ENCODE measurements around the gene LHFPL3. TPM values are rescaled to one million over a fixed set of nuclear protein-coding genes. Genes with fewer than 3 reads are reported as not detected.

Gene LHFPL3
- total RNA-seq, 1 donor from 2014 or later = not detected

DNA sequence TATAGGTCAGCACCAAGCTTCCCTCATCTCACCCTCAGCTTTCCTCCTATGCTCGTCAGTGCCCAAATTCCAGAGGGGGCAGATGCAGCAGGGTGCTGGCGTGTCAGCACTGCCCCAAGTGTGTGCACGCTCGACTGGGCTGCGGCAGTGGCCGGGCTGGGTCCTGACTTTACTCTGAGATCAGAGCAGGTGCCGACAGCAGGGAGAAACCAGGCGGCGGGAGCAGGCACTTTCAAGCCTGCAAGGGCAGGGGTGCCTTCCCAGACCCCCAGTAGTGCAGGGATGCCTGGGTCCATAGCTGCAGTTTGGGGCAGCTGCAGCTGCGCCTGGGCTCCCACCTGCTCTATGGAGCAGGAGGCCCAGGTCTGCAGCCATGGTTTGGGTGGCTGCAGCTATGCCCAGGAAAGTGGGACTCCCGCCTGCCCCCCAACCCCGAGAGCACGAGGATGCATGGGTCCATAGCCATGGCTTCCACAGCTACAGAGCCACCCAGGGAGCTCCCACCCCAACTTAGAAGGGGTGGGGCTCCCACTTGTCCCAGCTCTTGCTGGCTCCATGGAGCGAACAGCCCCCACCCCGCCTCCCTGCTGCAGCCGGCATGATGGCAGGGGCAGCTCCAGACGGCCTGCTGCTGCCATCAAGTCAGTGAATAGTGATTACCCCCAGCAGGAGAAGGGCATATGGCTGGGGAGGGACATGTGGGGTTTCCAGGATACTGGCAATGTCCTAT lies 486.4 kb downstream of the LHFPL3 start:
- Histone ChIP-seq H3K27me3 (ENCODE audit: control insufficient read depth in 3 of 3, insufficient read depth in 3 of 3, low read length in 3 of 3) (peaks cover 0 to 11% (median under 1%) of the 10 kb centered on the region in 3 donors), H3K9me3 (ENCODE audit: control insufficient read depth in 3 of 3, low read length in 3 of 3) (no peaks in the 10 kb centered on the region), H3K36me3 (ENCODE audit: control insufficient read depth in 3 of 3, insufficient read depth in 3 of 3, low read length in 3 of 3) (no peaks in the 10 kb centered on the region), H3K27ac (ENCODE audit: low read depth, low read length) (no peak overlapping the region), H3K4me3 (ENCODE audit: low read length in 3 of 3) (no peak overlapping the region), H3K9ac (ENCODE audit: low read depth in 1 of 3, low read length in 3 of 3) (no peak overlapping the region), H3K4me1 (ENCODE audit: control insufficient read depth in 3 of 3, insufficient read depth in 3 of 3, low read length in 3 of 3) (no peaks in the 10 kb centered on the region)

DNA sequence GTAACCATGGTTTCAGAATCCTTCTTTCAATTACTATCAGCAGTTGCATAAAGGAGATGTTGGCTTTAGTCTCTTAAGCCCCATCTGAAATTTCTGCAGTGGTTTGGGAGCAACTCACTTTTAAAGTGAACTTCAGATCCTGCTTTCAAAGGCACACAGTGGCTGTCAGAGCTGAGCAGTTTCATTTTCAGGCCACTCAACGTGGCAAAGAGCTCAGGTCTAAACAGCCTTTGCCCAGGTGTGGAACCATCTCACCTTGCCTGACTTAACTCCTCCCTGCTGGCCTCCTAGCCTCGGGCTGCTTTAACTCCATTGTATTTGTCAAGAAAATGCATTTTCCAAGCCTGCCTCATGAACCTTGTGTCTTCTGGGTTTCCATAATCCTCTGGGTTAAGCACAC lies 488.1 kb downstream of the LHFPL3 start:
- Histone ChIP-seq H3K27me3 (ENCODE audit: control insufficient read depth in 3 of 3, insufficient read depth in 3 of 3, low read length in 3 of 3) (peaks cover 0 to 7% (median 0%) of the 10 kb centered on the region in 3 donors), H3K9ac (ENCODE audit: low read depth in 1 of 3, low read length in 3 of 3) (no peak overlapping the region), H3K36me3 (ENCODE audit: control insufficient read depth in 3 of 3, insufficient read depth in 3 of 3, low read length in 3 of 3) (no peaks in the 10 kb centered on the region), H3K4me1 (ENCODE audit: control insufficient read depth in 3 of 3, insufficient read depth in 3 of 3, low read length in 3 of 3) (no peaks in the 10 kb centered on the region), H3K27ac (ENCODE audit: low read depth, low read length) (no peak overlapping the region), H3K4me3 (ENCODE audit: low read length in 3 of 3) (no peak overlapping the region), H3K9me3 (ENCODE audit: control insufficient read depth in 3 of 3, low read length in 3 of 3) (no peaks in the 10 kb centered on the region)

DNA sequence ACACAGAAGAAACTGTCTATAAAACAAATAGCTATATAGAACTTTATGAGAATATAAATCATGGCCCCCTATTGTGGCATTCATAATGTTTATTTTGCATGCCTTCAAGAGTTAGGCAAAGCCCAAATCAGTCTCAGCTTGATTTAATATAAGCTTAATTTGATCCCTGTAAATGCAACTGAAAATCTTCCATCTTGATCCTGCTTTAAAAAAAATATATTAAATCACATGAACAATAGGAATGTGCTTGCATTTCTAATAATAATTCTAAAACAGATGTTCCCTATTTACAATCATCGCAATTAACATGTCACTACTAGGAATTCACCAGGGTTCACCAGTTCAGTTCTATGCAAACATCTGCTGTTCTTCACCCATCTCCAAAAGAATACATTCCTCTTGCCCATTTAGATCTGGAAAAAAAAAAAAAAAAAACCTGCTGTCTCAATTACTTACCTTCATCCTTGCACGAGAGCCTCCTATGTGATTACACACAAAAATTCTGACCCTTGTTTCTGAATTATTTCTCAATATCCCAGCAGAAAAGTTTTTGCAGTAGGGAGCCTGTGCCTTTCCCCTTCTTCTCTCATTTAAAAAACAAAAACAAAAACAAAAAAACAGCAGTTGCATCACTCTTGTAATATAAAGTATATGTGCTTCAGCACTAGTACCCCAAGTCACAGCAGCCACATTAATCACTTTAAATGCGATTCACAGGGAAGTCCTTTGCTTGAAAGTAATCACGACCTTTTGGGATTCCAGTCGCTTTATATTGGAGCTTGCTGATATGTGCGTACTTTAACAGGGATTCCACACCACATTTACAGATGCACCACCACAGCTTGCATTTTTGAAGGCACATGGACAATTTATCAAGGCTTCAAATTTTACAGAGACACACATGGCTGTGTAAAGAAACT lies 490.8 kb downstream of the LHFPL3 start:
- Histone ChIP-seq H3K36me3 (ENCODE audit: control insufficient read depth in 3 of 3, insufficient read depth in 3 of 3, low read length in 3 of 3) (no peaks in the 10 kb centered on the region), H3K4me3 (ENCODE audit: low read length in 3 of 3) (no peak overlapping the region), H3K4me1 (ENCODE audit: control insufficient read depth in 3 of 3, insufficient read depth in 3 of 3, low read length in 3 of 3) (no peaks in the 10 kb centered on the region), H3K27ac (ENCODE audit: low read depth, low read length) (no peak overlapping the region), H3K27me3 (ENCODE audit: control insufficient read depth in 3 of 3, insufficient read depth in 3 of 3, low read length in 3 of 3) (peaks cover 0 to 3% (median 0%) of the 10 kb centered on the region in 3 donors), H3K9ac (ENCODE audit: low read depth in 1 of 3, low read length in 3 of 3) (no peak overlapping the region), H3K9me3 (ENCODE audit: control insufficient read depth in 3 of 3, low read length in 3 of 3) (no peaks in the 10 kb centered on the region)

DNA sequence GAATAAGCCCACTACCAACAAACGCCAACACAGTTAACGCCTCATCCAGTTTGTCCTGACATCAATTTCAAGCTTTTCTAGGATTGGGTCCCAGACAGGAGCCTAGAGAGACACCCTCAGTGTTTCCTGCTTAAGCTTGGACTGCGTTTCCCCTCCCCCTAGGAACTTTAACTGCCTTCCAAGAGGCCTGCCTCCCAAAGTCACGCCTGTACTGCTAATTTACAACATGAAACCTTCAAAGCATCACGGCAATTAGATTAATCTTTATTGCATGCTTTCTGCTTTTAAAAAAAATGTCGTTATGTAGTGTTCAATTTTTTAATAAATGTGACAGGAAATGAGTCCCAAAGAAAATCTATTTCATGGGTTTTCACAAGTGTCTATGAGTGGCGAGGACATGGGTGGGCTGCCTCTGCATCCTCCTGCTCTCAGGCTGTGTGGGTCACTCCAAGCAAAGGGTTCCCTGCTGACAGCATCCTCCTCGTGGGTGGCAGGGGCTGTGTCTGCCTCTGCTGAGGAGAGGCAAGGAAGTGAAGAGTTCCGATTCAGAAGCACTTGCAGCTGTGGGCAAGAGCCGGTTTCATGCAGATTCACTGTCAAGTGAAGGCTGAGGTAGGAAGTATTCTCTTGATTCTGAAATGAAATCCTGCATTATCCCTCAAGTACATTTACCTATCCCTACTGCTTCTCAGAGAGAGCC lies 492.6 kb downstream of the LHFPL3 start:
- no peaks in the 10 kb centered on the region for H3K27me3 ChIP-seq (ENCODE audit: control insufficient read depth in 3 of 3, insufficient read depth in 3 of 3, low read length in 3 of 3)
- H3K4me3 ChIP-seq (ENCODE audit: low read length in 3 of 3) = no peak overlapping the region

DNA sequence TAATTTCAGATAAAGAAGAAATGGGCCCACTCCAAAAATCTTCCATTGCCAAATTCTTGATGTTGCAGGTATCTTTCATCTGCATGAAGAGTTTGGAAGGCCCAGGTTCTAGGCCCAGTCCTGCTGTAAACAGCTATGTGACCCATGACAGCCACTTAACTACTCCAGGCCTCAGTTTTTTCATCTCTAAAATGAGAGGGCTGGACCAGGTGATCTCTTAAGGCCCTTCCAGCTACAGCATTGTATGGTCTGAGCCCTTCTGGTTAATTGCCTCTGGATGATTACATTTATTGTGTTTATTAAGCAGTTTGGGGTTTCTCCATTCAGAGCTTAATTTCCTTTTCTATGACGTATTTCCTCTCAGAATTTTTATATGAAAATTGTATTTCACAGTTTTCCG lies 494.8 kb downstream of the LHFPL3 start:
- no peak overlapping the region for H3K27ac ChIP-seq (ENCODE audit: low read depth, low read length)
- H3K36me3 ChIP-seq (ENCODE audit: control insufficient read depth in 3 of 3, insufficient read depth in 3 of 3, low read length in 3 of 3) = no peaks in the 10 kb centered on the region
- H3K4me3 ChIP-seq (ENCODE audit: low read length in 3 of 3) = no peak overlapping the region
- H3K9ac ChIP-seq (ENCODE audit: low read depth in 1 of 3, low read length in 3 of 3) = no peak overlapping the region
- H3K9me3 ChIP-seq (ENCODE audit: control insufficient read depth in 3 of 3, low read length in 3 of 3) = no peaks in the 10 kb centered on the region
- no peaks in the 10 kb centered on the region for H3K4me1 ChIP-seq (ENCODE audit: control insufficient read depth in 3 of 3, insufficient read depth in 3 of 3, low read length in 3 of 3)
- H3K27me3 ChIP-seq (ENCODE audit: control insufficient read depth in 3 of 3, insufficient read depth in 3 of 3, low read length in 3 of 3) = no peaks in the 10 kb centered on the region

More for the DNA sequence above, 492.6 kb downstream of the LHFPL3 start:
- Histone ChIP-seq H3K9ac (ENCODE audit: low read depth in 1 of 3, low read length in 3 of 3) (no peak overlapping the region), H3K4me1 (ENCODE audit: control insufficient read depth in 3 of 3, insufficient read depth in 3 of 3, low read length in 3 of 3) (no peaks in the 10 kb centered on the region), H3K9me3 (ENCODE audit: control insufficient read depth in 3 of 3, low read length in 3 of 3) (no peaks in the 10 kb centered on the region), H3K36me3 (ENCODE audit: control insufficient read depth in 3 of 3, insufficient read depth in 3 of 3, low read length in 3 of 3) (no peaks in the 10 kb centered on the region), H3K27ac (ENCODE audit: low read depth, low read length) (no peak overlapping the region)

DNA sequence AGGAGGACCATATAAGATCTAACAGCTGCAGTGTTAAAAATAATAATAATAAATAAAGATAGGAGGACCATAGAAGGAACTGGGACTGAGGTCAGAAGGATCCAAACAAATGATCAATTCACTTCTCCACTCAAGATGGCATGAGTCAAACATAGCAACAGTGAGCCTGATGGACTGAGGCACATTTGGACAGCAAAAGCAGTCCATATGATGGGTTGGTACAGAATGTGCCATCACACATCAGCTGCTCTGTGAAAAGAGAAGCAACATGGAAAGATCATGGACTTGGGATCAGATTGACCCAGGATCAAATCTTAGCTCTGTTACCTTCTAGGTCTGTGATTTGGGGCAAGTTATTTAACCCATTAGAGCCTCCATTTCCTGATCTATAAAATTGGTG lies 496.7 kb downstream of the LHFPL3 start:
- H3K36me3 ChIP-seq (ENCODE audit: control insufficient read depth in 3 of 3, insufficient read depth in 3 of 3, low read length in 3 of 3) = no peaks in the 10 kb centered on the region
- no peak overlapping the region for H3K27ac ChIP-seq (ENCODE audit: low read depth, low read length)
- H3K4me1 ChIP-seq (ENCODE audit: control insufficient read depth in 3 of 3, insufficient read depth in 3 of 3, low read length in 3 of 3) = no peaks in the 10 kb centered on the region
- H3K9ac ChIP-seq (ENCODE audit: low read depth in 1 of 3, low read length in 3 of 3) = no peak overlapping the region
- H3K27me3 ChIP-seq (ENCODE audit: control insufficient read depth in 3 of 3, insufficient read depth in 3 of 3, low read length in 3 of 3) = no peaks in the 10 kb centered on the region
- H3K4me3 ChIP-seq (ENCODE audit: low read length in 3 of 3) = no peak overlapping the region
- no peaks in the 10 kb centered on the region for H3K9me3 ChIP-seq (ENCODE audit: control insufficient read depth in 3 of 3, low read length in 3 of 3)

DNA sequence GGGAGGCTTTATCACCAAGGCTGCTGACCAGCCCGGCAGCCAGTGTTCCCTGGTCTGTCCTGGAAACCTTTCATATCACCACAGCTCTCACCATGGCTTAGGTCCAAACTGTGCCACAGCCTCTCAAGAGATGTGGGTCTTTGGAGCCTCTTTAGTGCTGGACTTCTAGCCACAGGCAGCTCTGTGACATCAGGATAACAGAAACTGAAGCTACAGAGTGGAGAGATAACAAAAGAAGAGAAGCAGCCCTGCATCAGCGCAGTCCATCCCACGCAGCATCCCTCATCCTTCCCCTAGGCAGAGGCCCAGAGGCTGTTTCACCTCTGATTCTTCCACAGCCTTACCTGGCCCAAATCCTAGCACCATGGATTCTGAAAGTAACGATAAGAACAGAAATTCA lies 497.7 kb downstream of the LHFPL3 start:
- Histone ChIP-seq H3K36me3 (ENCODE audit: control insufficient read depth in 3 of 3, insufficient read depth in 3 of 3, low read length in 3 of 3) (no peaks in the 10 kb centered on the region), H3K4me1 (ENCODE audit: control insufficient read depth in 3 of 3, insufficient read depth in 3 of 3, low read length in 3 of 3) (no peaks in the 10 kb centered on the region), H3K9me3 (ENCODE audit: control insufficient read depth in 3 of 3, low read length in 3 of 3) (no peaks in the 10 kb centered on the region), H3K9ac (ENCODE audit: low read depth in 1 of 3, low read length in 3 of 3) (no peak overlapping the region), H3K27me3 (ENCODE audit: control insufficient read depth in 3 of 3, insufficient read depth in 3 of 3, low read length in 3 of 3) (no peaks in the 10 kb centered on the region), H3K27ac (ENCODE audit: low read depth, low read length) (no peak overlapping the region), H3K4me3 (ENCODE audit: low read length in 3 of 3) (no peak overlapping the region)

DNA sequence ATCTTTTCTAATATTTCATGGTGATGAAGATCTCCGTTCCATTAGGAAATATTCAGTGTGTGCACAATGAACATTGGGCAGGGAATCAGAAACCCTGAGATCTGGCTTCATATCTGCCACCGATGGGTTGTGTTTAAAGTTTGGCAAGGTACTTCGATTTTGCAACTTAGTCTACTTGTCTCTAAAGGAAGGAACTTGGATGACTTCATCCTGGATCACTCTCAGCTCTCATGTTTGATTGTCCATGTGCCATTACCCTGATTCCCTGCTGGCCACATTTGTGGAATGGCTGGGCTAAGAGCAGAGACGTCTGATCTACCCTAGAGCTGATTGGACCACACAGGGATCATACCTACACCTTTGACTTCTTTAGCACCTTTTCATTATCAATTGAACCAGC lies 508.6 kb downstream of the LHFPL3 start:
- H3K27ac ChIP-seq (ENCODE audit: low read depth, low read length) = no peak overlapping the region
- peaks cover 3 to 4% (median 4%) of the 10 kb centered on the region in 3 donors for H3K27me3 ChIP-seq (ENCODE audit: control insufficient read depth in 3 of 3, insufficient read depth in 3 of 3, low read length in 3 of 3)
- H3K36me3 ChIP-seq (ENCODE audit: control insufficient read depth in 3 of 3, insufficient read depth in 3 of 3, low read length in 3 of 3) = no peaks in the 10 kb centered on the region
- H3K9ac ChIP-seq (ENCODE audit: low read depth in 1 of 3, low read length in 3 of 3) = no peak overlapping the region
- no peaks in the 10 kb centered on the region for H3K4me1 ChIP-seq (ENCODE audit: control insufficient read depth in 3 of 3, insufficient read depth in 3 of 3, low read length in 3 of 3)
- no peak overlapping the region for H3K4me3 ChIP-seq (ENCODE audit: low read length in 3 of 3)
- H3K9me3 ChIP-seq (ENCODE audit: control insufficient read depth in 3 of 3, low read length in 3 of 3) = no peaks in the 10 kb centered on the region

DNA sequence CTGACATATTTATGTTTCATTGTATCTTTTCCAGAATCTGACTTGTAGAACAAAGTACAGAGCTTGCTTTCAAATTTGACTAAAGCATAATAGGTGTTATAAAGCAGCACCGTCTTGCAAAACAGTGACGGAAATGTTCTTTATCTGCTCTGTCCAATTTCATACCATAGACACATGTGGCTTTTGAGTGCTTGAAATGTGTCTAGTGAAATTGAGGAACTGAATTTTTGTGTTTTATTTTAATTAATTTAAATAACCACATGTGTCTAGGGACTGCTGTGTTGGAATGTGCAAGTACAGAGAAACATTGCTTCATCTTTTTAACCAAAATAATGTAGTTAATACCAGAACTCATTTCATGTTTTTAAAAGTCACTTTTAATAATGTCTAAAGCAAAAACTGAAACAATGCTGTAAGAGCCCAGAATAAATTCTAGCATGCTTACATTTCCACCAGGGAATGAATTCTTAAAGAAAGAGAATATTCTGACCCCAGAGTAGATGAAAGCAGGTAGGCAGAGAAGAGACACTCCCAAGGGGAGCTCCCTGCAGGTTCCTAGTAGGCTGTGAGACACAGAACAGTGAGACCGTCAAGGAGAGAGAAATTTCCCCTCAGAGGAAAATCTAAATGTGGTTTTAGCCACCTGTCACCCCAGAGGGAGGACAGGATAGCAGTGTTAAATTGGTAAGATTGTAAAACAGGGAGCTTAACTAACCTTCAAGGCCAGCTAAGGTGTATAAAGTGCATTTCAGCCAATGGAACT lies 510.3 kb downstream of the LHFPL3 start:
- Histone ChIP-seq H3K36me3 (ENCODE audit: control insufficient read depth in 3 of 3, insufficient read depth in 3 of 3, low read length in 3 of 3) (no peaks in the 10 kb centered on the region), H3K9me3 (ENCODE audit: control insufficient read depth in 3 of 3, low read length in 3 of 3) (no peaks in the 10 kb centered on the region), H3K4me3 (ENCODE audit: low read length in 3 of 3) (no peak overlapping the region), H3K27me3 (ENCODE audit: control insufficient read depth in 3 of 3, insufficient read depth in 3 of 3, low read length in 3 of 3) (peaks cover 4 to 6% (median 4%) of the 10 kb centered on the region in 3 donors), H3K9ac (ENCODE audit: low read depth in 1 of 3, low read length in 3 of 3) (no peak overlapping the region), H3K4me1 (ENCODE audit: control insufficient read depth in 3 of 3, insufficient read depth in 3 of 3, low read length in 3 of 3) (no peaks in the 10 kb centered on the region), H3K27ac (ENCODE audit: low read depth, low read length) (no peak overlapping the region)

Data from skeletal muscle tissue (tissue), 4 donors.